ENCODE data around the gene PPP1R27.

DNA sequence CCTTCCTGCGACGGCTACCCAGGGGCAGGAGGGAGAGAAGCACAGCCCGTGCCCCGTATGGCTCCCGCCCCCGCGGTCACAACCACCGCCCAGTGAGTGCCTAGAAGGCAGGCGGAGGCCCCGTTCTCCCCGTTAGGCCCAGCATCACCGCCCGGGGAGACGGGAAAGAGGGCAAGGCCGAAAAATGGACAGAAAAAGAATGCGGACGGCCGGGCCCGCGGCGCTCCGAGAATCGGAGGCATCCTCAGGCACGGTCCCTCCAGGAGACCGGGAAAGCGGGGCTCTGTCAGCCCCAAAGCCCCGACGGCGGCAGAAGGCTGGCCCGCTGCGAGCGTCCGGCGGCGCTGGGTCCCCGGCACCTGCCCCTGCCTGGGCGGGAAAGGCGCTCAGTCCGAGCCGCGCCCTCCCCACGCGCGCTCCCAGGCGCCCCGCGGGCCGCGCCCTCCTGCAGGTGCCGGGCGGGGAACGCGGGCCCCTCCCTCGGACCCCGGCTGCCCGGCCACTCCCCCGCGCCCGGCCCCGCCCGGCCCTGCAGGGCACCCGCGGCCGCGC is 2.2 kb downstream of the PPP1R27 start:
- TF ChIP-seq, protein P1, sequence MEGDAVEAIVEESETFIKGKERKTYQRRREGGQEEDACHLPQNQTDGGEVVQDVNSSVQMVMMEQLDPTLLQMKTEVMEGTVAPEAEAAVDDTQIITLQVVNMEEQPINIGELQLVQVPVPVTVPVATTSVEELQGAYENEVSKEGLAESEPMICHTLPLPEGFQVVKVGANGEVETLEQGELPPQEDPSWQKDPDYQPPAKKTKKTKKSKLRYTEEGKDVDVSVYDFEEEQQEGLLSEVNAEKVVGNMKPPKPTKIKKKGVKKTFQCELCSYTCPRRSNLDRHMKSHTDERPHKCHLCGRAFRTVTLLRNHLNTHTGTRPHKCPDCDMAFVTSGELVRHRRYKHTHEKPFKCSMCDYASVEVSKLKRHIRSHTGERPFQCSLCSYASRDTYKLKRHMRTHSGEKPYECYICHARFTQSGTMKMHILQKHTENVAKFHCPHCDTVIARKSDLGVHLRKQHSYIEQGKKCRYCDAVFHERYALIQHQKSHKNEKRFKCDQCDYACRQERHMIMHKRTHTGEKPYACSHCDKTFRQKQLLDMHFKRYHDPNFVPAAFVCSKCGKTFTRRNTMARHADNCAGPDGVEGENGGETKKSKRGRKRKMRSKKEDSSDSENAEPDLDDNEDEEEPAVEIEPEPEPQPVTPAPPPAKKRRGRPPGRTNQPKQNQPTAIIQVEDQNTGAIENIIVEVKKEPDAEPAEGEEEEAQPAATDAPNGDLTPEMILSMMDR (IDR thresholded peaks at IDR 0.05): no peak
- TF ChIP-seq JUN (IDR thresholded peaks at IDR 0.05): no peak
- TF ChIP-seq SREBF2 (IDR thresholded peaks at IDR 0.05): no peak
- no peak for TF ChIP-seq HDAC2 (IDR thresholded peaks at IDR 0.05)

Data from A549 (cell line).